Esophagus muscularis mucosa (tissue), 4 donors: Measurements from ENCODE around the gene OBSCN. TPM values are rescaled to one million over a fixed set of nuclear protein-coding genes. Genes with fewer than 3 reads are reported as not detected.

Source experiments
- DNase-seq: peaks from one replicate; pipeline ENCODE4 v3.0.0-alpha.2; 2017; ENCODE audit errors: extremely low spot score
- H3K27ac ChIP-seq, 4 donors: fragments of 200-600 bp; sonication (generic); replicated peaks in 1 of 4; 1 replicate in 3 of 4; 2 replicates in 1 of 4; pipeline ENCODE4 v1.5.1; 2016 to 2019; ENCODE audit warnings: mild to moderate bottlenecking in 1 of 4
- H3K27me3 ChIP-seq, 4 donors: fragments of 200-600 bp; sonication (generic); one replicate each; pipeline versions ENCODE4 v1.5.1 to v1.6.0; 2016 to 2019
- H3K36me3 ChIP-seq, 4 donors: fragments of 200-600 bp; sonication (generic); one replicate each; pipeline ENCODE4 v1.5.1; 2016 to 2019
- H3K4me1 ChIP-seq, 4 donors: fragments of 200-600 bp; sonication (generic); one replicate each; pipeline ENCODE4 v1.5.1; 2016 to 2019
- H3K4me3 ChIP-seq, 4 donors: fragments of 200-600 bp; sonication (generic); 1 replicate in 2 of 4; 2 replicates in 2 of 4; pipeline ENCODE4 v1.5.1; 2016 to 2019; ENCODE audit warnings: mild to moderate bottlenecking in 4 of 4, moderate library complexity in 1 of 4
- H3K9me3 ChIP-seq, 4 donors: fragments of 200-600 bp; sonication (generic); 1 replicate in 3 of 4; 2 replicates in 1 of 4; pipeline ENCODE4 v1.5.1; 2016 to 2019
- CTCF ChIP-seq, 3 experiments: fragments of 200-600 bp in 2 of 3; fragments of 450-650 bp in 1 of 3; sonication (generic) in 2 of 3; IDR thresholded peaks; one replicate each; pipeline ENCODE4 v1.5.1; 2017 to 2019; ENCODE audit warnings: antibody characterized with exemption in 3 of 3, mild to moderate bottlenecking in 2 of 3, moderate library complexity in 1 of 3
- EP300 ChIP-seq: sonication (generic); formaldehyde crosslinking; IDR thresholded peaks from one replicate; pipeline ENCODE4 v1.6.1; 2017; ENCODE audit warnings: antibody characterized with exemption
- POLR2A ChIP-seq: fragments of 450-650 bp; IDR thresholded peaks from one replicate; pipeline ENCODE4 v1.6.1; 2017; ENCODE audit warnings: antibody characterized with exemption, moderate library complexity, mild to moderate bottlenecking, low read depth
- POLR2AphosphoS5 ChIP-seq, 2 donors: sonication (generic); formaldehyde crosslinking; IDR thresholded peaks; one replicate each; pipeline ENCODE4 v1.6.1; 2017; ENCODE audit warnings: antibody characterized with exemption in 2 of 2
- WGBS: methylation state at CpG from one replicate; pipeline ENCODE4 v1.1.5; 2018; 5-methylcytosine and 5-hydroxymethylcytosine counted together
- intact Hi-C: fragments of 100-400 bp; cut with DNase I; formaldehyde crosslinking; loops from one replicate; pipeline ENCODE4 v1.15.1; 2023
- total RNA-seq, 4 donors: library from RNA; depleted of rRNA; stranded (reverse); fragments of >200 nt; gene quantifications; one replicate each; pipeline versions ENCODE4 v1.1.0 to v1.2.1, GENCODE V29; 2016

The OBSCN gene
- total RNA-seq, 4 donors from 2014 or later, result 12.6 to 31.4 (median 17.8) TPM

- no peaks in the 10 kb centered on the region for H3K9me3 ChIP-seq
- peaks cover 9 to 32% (median 21%) of the 10 kb centered on the region in 4 donors for H3K4me1 ChIP-seq
- no peak overlapping the region for H3K4me3 ChIP-seq
- intact Hi-C loops, result loop anchor here (5.0 to 10.0 kb wide), 2 partner anchors 126 to 151 kb away; partner anchors contain the start of gene TRIM11
- H3K36me3 ChIP-seq, result peaks cover 0 to 96% (median 48%) of the 10 kb centered on the region in 4 donors
- 92% methylated on average over 5 of the region's 21 CpGs for WGBS
- no peak for DNase-seq
- H3K27ac ChIP-seq, result no peak overlapping the region
- TF ChIP-seq CTCF (IDR thresholded peaks at IDR 0.05), result no peak
- no peaks in the 10 kb centered on the region for H3K27me3 ChIP-seq
Observed at GRCh38 chr1:228278432-228278941, 70.6 kb downstream of the OBSCN start.

GRCh38 chr1:228279011-228279721 is 71.3 kb downstream of the OBSCN start:
- Histone ChIP-seq H3K27ac (no peak overlapping the region), H3K9me3 (no peaks in the 10 kb centered on the region), H3K36me3 (peaks cover 0 to 96% (median 50%) of the 10 kb centered on the region in 4 donors), H3K4me3 (no peak overlapping the region), H3K4me1 (peaks cover 9 to 26% (median 21%) of the 10 kb centered on the region in 4 donors), H3K27me3 (no peaks in the 10 kb centered on the region)
- TF ChIP-seq EP300 (no peak), POLR2AphosphoS5 (IDR thresholded peaks at IDR 0.05) (no peak), POLR2A (no peak), CTCF (IDR thresholded peaks at IDR 0.05) (no peak)
- intact Hi-C loops, result loop anchor here (5.0 to 10.0 kb wide), 2 partner anchors 126 to 152 kb away; partner anchors contain the start of gene TRIM11
- 89% methylated on average over 25 of the region's 27 CpGs for WGBS
- DNase-seq, result no peak

GRCh38 chr1:228279722-228280105 is 71.9 kb downstream of the OBSCN start:
- peaks cover 0 to 96% (median 47%) of the 10 kb centered on the region in 4 donors for H3K36me3 ChIP-seq
- no peak overlapping the region for H3K4me3 ChIP-seq
- WGBS, result 86% methylated on average over 4 of the region's 12 CpGs
- H3K4me1 ChIP-seq, result peaks cover 9 to 20% (median 18%) of the 10 kb centered on the region in 4 donors
- H3K27ac ChIP-seq, result no peak overlapping the region
- intact Hi-C loops, result loop anchor here (5.0 to 10.0 kb wide), 2 partner anchors 125 to 152 kb away; partner anchors contain the start of gene TRIM11
- H3K27me3 ChIP-seq, result no peaks in the 10 kb centered on the region
- DNase-seq, result no peak
- no peak for TF ChIP-seq EP300
- no peak for TF ChIP-seq CTCF (IDR thresholded peaks at IDR 0.05)
- TF ChIP-seq POLR2A, result no peak
- TF ChIP-seq POLR2AphosphoS5 (IDR thresholded peaks at IDR 0.05), result no peak
- H3K9me3 ChIP-seq, result no peaks in the 10 kb centered on the region

GRCh38 chr1:228280106-228280901 is 72.5 kb downstream of the OBSCN start:
- DNase-seq, result no peak
- Histone ChIP-seq H3K9me3 (no peaks in the 10 kb centered on the region), H3K36me3 (peaks cover 0 to 95% (median 47%) of the 10 kb centered on the region in 4 donors), H3K4me3 (no peak overlapping the region), H3K4me1 (peaks cover 6 to 14% (median 12%) of the 10 kb centered on the region in 4 donors), H3K27me3 (no peaks in the 10 kb centered on the region), H3K27ac (no peak overlapping the region)
- TF ChIP-seq CTCF (IDR thresholded peaks at IDR 0.05) (no peak), POLR2A (no peak), POLR2AphosphoS5 (IDR thresholded peaks at IDR 0.05) (no peak), EP300 (no peak)
- intact Hi-C loops, result no loop called here
- 89% methylated on average over 26 of the region's 48 CpGs for WGBS
